ENCODE data around the gene SLC25A20.

Gene SLC25A20

GRCh38 chr3:48898383-48899234 lies at the start of gene SLC25A20:
TSS of gene SLC25A20 (minus strand) at chr3:48898882. CDS start at chr3:48898794, 88 bp downstream.
- no peak within 1 kb of the TSS for H3K27ac ChIP-seq (ENCODE audit: low read length)
- H3K36me3 ChIP-seq (ENCODE audit: insufficient read depth, low read depth, low read length) = no peaks in the 10 kb centered on the region

GRCh38 chr3:48945891-48946549 lies 47.3 kb upstream of the SLC25A20 start:
- Histone ChIP-seq H3K9me3 (ENCODE audit: insufficient read depth, low read depth, low read length) (no peaks in the 10 kb centered on the region), H3K27ac (ENCODE audit: low read length) (no peak overlapping the region), H3K27me3 (ENCODE audit: insufficient read depth, low read length) (no peaks in the 10 kb centered on the region)

More at GRCh38 chr3:48898383-48899234, at the start of gene SLC25A20:
- H3K9me3 ChIP-seq (ENCODE audit: insufficient read depth, low read depth, low read length) = no peaks in the 10 kb centered on the region
- 0 out of 2 replicates have a peak, but pooled peaks cover 6% of the 10 kb centered on the region for H3K4me1 ChIP-seq (ENCODE audit: insufficient read depth, low read length)
- H3K4me3 ChIP-seq (ENCODE audit: low read length) = peak within 1 kb of the TSS; percentile 75
- peaks cover 9% of the 10 kb centered on the region; the same call in 1 of the 2 replicates for H3K27me3 ChIP-seq (ENCODE audit: insufficient read depth, low read length)
- H3K9ac ChIP-seq (ENCODE audit: low read depth, low read length) = peak within 1 kb of the TSS; percentile 42; the same call in 1 of the 2 replicates

GRCh38 chr3:48945432-48945831 lies 46.8 kb upstream of the SLC25A20 start:
- no peaks in the 10 kb centered on the region for H3K4me1 ChIP-seq (ENCODE audit: insufficient read depth, low read length)
- no peaks in the 10 kb centered on the region for H3K9me3 ChIP-seq (ENCODE audit: insufficient read depth, low read depth, low read length)
- no peak overlapping the region for H3K4me3 ChIP-seq (ENCODE audit: low read length)
- H3K36me3 ChIP-seq (ENCODE audit: insufficient read depth, low read depth, low read length) = peaks cover 31% of the 10 kb centered on the region
- no peak overlapping the region for H3K9ac ChIP-seq (ENCODE audit: low read depth, low read length)
- H3K27ac ChIP-seq (ENCODE audit: low read length) = no peak overlapping the region
- no peaks in the 10 kb centered on the region for H3K27me3 ChIP-seq (ENCODE audit: insufficient read depth, low read length)

More at GRCh38 chr3:48945891-48946549, 47.3 kb upstream of the SLC25A20 start:
- H3K9ac ChIP-seq (ENCODE audit: low read depth, low read length) = no peak overlapping the region
- H3K36me3 ChIP-seq (ENCODE audit: insufficient read depth, low read depth, low read length) = peaks cover 31% of the 10 kb centered on the region
- no peaks in the 10 kb centered on the region for H3K4me1 ChIP-seq (ENCODE audit: insufficient read depth, low read length)
- H3K4me3 ChIP-seq (ENCODE audit: low read length) = no peak overlapping the region

- no peak overlapping the region for H3K27ac ChIP-seq (ENCODE audit: low read length)
- peaks cover 40% of the 10 kb centered on the region for H3K36me3 ChIP-seq (ENCODE audit: insufficient read depth, low read depth, low read length)
- H3K4me1 ChIP-seq (ENCODE audit: insufficient read depth, low read length) = no peaks in the 10 kb centered on the region
- H3K9ac ChIP-seq (ENCODE audit: low read depth, low read length) = no peak overlapping the region
- no peaks in the 10 kb centered on the region for H3K9me3 ChIP-seq (ENCODE audit: insufficient read depth, low read depth, low read length)
- no peak overlapping the region for H3K4me3 ChIP-seq (ENCODE audit: low read length)
- no peaks in the 10 kb centered on the region for H3K27me3 ChIP-seq (ENCODE audit: insufficient read depth, low read length)
Observed at GRCh38 chr3:48938689-48939088, 40.0 kb upstream of the SLC25A20 start.

GRCh38 chr3:48938156-48938555 lies 39.5 kb upstream of the SLC25A20 start:
- no peak overlapping the region for H3K27ac ChIP-seq (ENCODE audit: low read length)
- H3K9ac ChIP-seq (ENCODE audit: low read depth, low read length) = no peak overlapping the region
- H3K9me3 ChIP-seq (ENCODE audit: insufficient read depth, low read depth, low read length) = no peaks in the 10 kb centered on the region
- peaks cover 40% of the 10 kb centered on the region for H3K36me3 ChIP-seq (ENCODE audit: insufficient read depth, low read depth, low read length)
- no peaks in the 10 kb centered on the region for H3K27me3 ChIP-seq (ENCODE audit: insufficient read depth, low read length)
- no peaks in the 10 kb centered on the region for H3K4me1 ChIP-seq (ENCODE audit: insufficient read depth, low read length)
- H3K4me3 ChIP-seq (ENCODE audit: low read length) = no peak overlapping the region

- Histone ChIP-seq H3K9me3 (ENCODE audit: insufficient read depth, low read depth, low read length) (no peaks in the 10 kb centered on the region), H3K9ac (ENCODE audit: low read depth, low read length) (no peak overlapping the region), H3K27ac (ENCODE audit: low read length) (no peak overlapping the region), H3K4me1 (ENCODE audit: insufficient read depth, low read length) (no peaks in the 10 kb centered on the region), H3K4me3 (ENCODE audit: low read length) (no peak overlapping the region), H3K36me3 (ENCODE audit: insufficient read depth, low read depth, low read length) (peaks cover 54% of the 10 kb centered on the region), H3K27me3 (ENCODE audit: insufficient read depth, low read length) (no peaks in the 10 kb centered on the region)
Observed at GRCh38 chr3:48935530-48935929, 36.8 kb upstream of the SLC25A20 start.

GRCh38 chr3:48934333-48934991 lies 35.8 kb upstream of the SLC25A20 start:
- no peaks in the 10 kb centered on the region for H3K4me1 ChIP-seq (ENCODE audit: insufficient read depth, low read length)
- no peaks in the 10 kb centered on the region for H3K9me3 ChIP-seq (ENCODE audit: insufficient read depth, low read depth, low read length)
- no peak overlapping the region for H3K27ac ChIP-seq (ENCODE audit: low read length)
- H3K9ac ChIP-seq (ENCODE audit: low read depth, low read length) = no peak overlapping the region
- no peak overlapping the region for H3K4me3 ChIP-seq (ENCODE audit: low read length)
- H3K36me3 ChIP-seq (ENCODE audit: insufficient read depth, low read depth, low read length) = peaks cover 64% of the 10 kb centered on the region
- H3K27me3 ChIP-seq (ENCODE audit: insufficient read depth, low read length) = no peaks in the 10 kb centered on the region

- no peaks in the 10 kb centered on the region for H3K4me1 ChIP-seq (ENCODE audit: insufficient read depth, low read length)
- no peak overlapping the region for H3K9ac ChIP-seq (ENCODE audit: low read depth, low read length)
- peaks cover 80% of the 10 kb centered on the region for H3K36me3 ChIP-seq (ENCODE audit: insufficient read depth, low read depth, low read length)
- no peaks in the 10 kb centered on the region for H3K27me3 ChIP-seq (ENCODE audit: insufficient read depth, low read length)
- no peaks in the 10 kb centered on the region for H3K9me3 ChIP-seq (ENCODE audit: insufficient read depth, low read depth, low read length)
- H3K4me3 ChIP-seq (ENCODE audit: low read length) = no peak overlapping the region
- H3K27ac ChIP-seq (ENCODE audit: low read length) = no peak overlapping the region
Observed at GRCh38 chr3:48931944-48932580, 33.4 kb upstream of the SLC25A20 start.

GRCh38 chr3:48930590-48930989 lies 31.9 kb upstream of the SLC25A20 start:
- no peak overlapping the region for H3K9ac ChIP-seq (ENCODE audit: low read depth, low read length)
- no peaks in the 10 kb centered on the region for H3K27me3 ChIP-seq (ENCODE audit: insufficient read depth, low read length)
- no peak overlapping the region for H3K27ac ChIP-seq (ENCODE audit: low read length)
- no peaks in the 10 kb centered on the region for H3K4me1 ChIP-seq (ENCODE audit: insufficient read depth, low read length)
- no peaks in the 10 kb centered on the region for H3K9me3 ChIP-seq (ENCODE audit: insufficient read depth, low read depth, low read length)
- H3K36me3 ChIP-seq (ENCODE audit: insufficient read depth, low read depth, low read length) = peaks cover 86% of the 10 kb centered on the region
- H3K4me3 ChIP-seq (ENCODE audit: low read length) = no peak overlapping the region

- Histone ChIP-seq H3K4me1 (ENCODE audit: insufficient read depth, low read length) (no peaks in the 10 kb centered on the region), H3K9ac (ENCODE audit: low read depth, low read length) (no peak overlapping the region), H3K4me3 (ENCODE audit: low read length) (no peak overlapping the region), H3K9me3 (ENCODE audit: insufficient read depth, low read depth, low read length) (no peaks in the 10 kb centered on the region), H3K27ac (ENCODE audit: low read length) (no peak overlapping the region), H3K36me3 (ENCODE audit: insufficient read depth, low read depth, low read length) (peaks cover 79% of the 10 kb centered on the region), H3K27me3 (ENCODE audit: insufficient read depth, low read length) (no peaks in the 10 kb centered on the region)
Observed at GRCh38 chr3:48929358-48930035, 30.8 kb upstream of the SLC25A20 start.

- peaks cover 76% of the 10 kb centered on the region for H3K36me3 ChIP-seq (ENCODE audit: insufficient read depth, low read depth, low read length)
Observed at GRCh38 chr3:48928679-48929078, 30.0 kb upstream of the SLC25A20 start.

More at GRCh38 chr3:48928679-48929078, 30.0 kb upstream of the SLC25A20 start:
- Histone ChIP-seq H3K9ac (ENCODE audit: low read depth, low read length) (no peak overlapping the region), H3K9me3 (ENCODE audit: insufficient read depth, low read depth, low read length) (no peaks in the 10 kb centered on the region), H3K27me3 (ENCODE audit: insufficient read depth, low read length) (no peaks in the 10 kb centered on the region), H3K4me3 (ENCODE audit: low read length) (no peak overlapping the region), H3K4me1 (ENCODE audit: insufficient read depth, low read length) (no peaks in the 10 kb centered on the region), H3K27ac (ENCODE audit: low read length) (no peak overlapping the region)

Measured in iPS-20b (cell line).